Neuronal stem cell (in vitro differentiated cells): Measurements from ENCODE around the gene ZC3H12A.

ENCODE experiments used
- DNase-seq: peaks from one replicate; pipeline ENCODE4 v3.0.0-alpha.2; 2013; ENCODE audit warnings: low spot score
- H2AFZ ChIP-seq: one replicate; pipeline ENCODE4 v1.6.1; 2013; ENCODE audit warnings: mild to moderate bottlenecking, low read length, inconsistent platforms
- H2AK5ac ChIP-seq: 2 replicates; pipeline ENCODE4 v1.6.1; 2013; ENCODE audit warnings: low read depth, mild to moderate bottlenecking, inconsistent platforms, low read length, moderate library complexity, mixed read lengths
- H2BK120ac ChIP-seq: 2 replicates; pipeline ENCODE4 v1.6.1; 2013; ENCODE audit warnings: low read depth, mild to moderate bottlenecking, inconsistent platforms, low read length, moderate library complexity, mixed read lengths
- H2BK12ac ChIP-seq: one replicate; pipeline ENCODE4 v1.6.1; 2013; ENCODE audit warnings: low read length, inconsistent platforms
- H2BK15ac ChIP-seq: 2 replicates; pipeline ENCODE4 v1.6.1; 2013; ENCODE audit warnings: mild to moderate bottlenecking, low read length, inconsistent platforms, mixed read lengths
- H2BK5ac ChIP-seq: one replicate; pipeline ENCODE4 v1.6.1; 2013; ENCODE audit warnings: inconsistent platforms, mild to moderate bottlenecking, low read length, moderate library complexity
- H3K14ac ChIP-seq: one replicate; pipeline ENCODE4 v1.6.1; 2013; ENCODE audit warnings: low read length, inconsistent platforms
- H3K18ac ChIP-seq: 2 replicates; pipeline ENCODE4 v1.6.1; 2013; ENCODE audit warnings: low read length, inconsistent platforms
- H3K23ac ChIP-seq: 2 replicates; pipeline ENCODE4 v1.6.1; 2013; ENCODE audit warnings: low read depth, mild to moderate bottlenecking, mixed read lengths, low read length, inconsistent platforms; ENCODE audit not compliant: poor library complexity
- H3K27ac ChIP-seq: replicated peaks from 3 replicates; pipeline ENCODE4 v1.5.1; 2013; ENCODE audit warnings: low read length, inconsistent platforms
- H3K27me3 ChIP-seq, 3 experiments: 2 replicates each; pipeline ENCODE4 v1.6.1; 2013; ENCODE audit warnings: low read length in 3 of 3, mild to moderate bottlenecking in 2 of 3, inconsistent platforms in 1 of 3, low read depth in 1 of 3, mixed read lengths in 1 of 3, moderate library complexity in 1 of 3; ENCODE audit not compliant: control insufficient read depth in 3 of 3, insufficient read depth in 3 of 3
- H3K36me3 ChIP-seq, 2 donors: replicated peaks in 1 of 2; 2 replicates each; pipeline ENCODE4 v1.6.1; 2013; ENCODE audit warnings: low read length in 2 of 2; ENCODE audit not compliant: control insufficient read depth in 2 of 2, insufficient read depth in 2 of 2
- H3K4ac ChIP-seq: 2 replicates; pipeline ENCODE4 v1.6.1; 2013; ENCODE audit warnings: inconsistent platforms, mild to moderate bottlenecking, low read length, moderate library complexity
- H3K4me1 ChIP-seq, 2 donors: 1 replicate in 1 of 2; 2 replicates in 1 of 2; pipeline ENCODE4 v1.6.1; 2013; ENCODE audit warnings: low read length in 2 of 2, low read depth in 1 of 2; ENCODE audit not compliant: control insufficient read depth in 2 of 2, insufficient read depth in 1 of 2
- H3K4me2 ChIP-seq: one replicate; pipeline ENCODE4 v1.6.1; 2013; ENCODE audit warnings: mild to moderate bottlenecking, low read length, inconsistent platforms; ENCODE audit not compliant: insufficient read depth, poor library complexity, severe bottlenecking
- H3K4me3 ChIP-seq, 2 donors: 2 replicates each; pipeline ENCODE4 v1.5.1; 2013; ENCODE audit warnings: low read length in 2 of 2, mild to moderate bottlenecking in 2 of 2, inconsistent platforms in 1 of 2, moderate library complexity in 1 of 2
- H3K79me1 ChIP-seq: one replicate; pipeline ENCODE4 v1.6.1; 2013; ENCODE audit warnings: low read depth, mild to moderate bottlenecking, inconsistent platforms, low read length, moderate library complexity
- H3K9ac ChIP-seq: one replicate; pipeline ENCODE4 v1.6.1; 2013; ENCODE audit warnings: mild to moderate bottlenecking, low read depth, low read length, inconsistent platforms; ENCODE audit not compliant: poor library complexity
- H3K9me3 ChIP-seq, 2 donors: replicated peaks in 1 of 2; 2 replicates each; pipeline versions ENCODE3 to v1.6.1; 2013; ENCODE audit warnings: low read length in 2 of 2, mild to moderate bottlenecking in 2 of 2, inconsistent platforms in 1 of 2, low read depth in 1 of 2, mixed read lengths in 1 of 2, moderate library complexity in 1 of 2; ENCODE audit not compliant: control insufficient read depth in 2 of 2, insufficient read depth in 1 of 2
- H4K8ac ChIP-seq: one replicate; pipeline ENCODE4 v1.6.1; 2013; ENCODE audit warnings: low read depth, mild to moderate bottlenecking, inconsistent platforms, low read length, moderate library complexity
- H4K91ac ChIP-seq: one replicate; pipeline ENCODE4 v1.6.1; 2013; ENCODE audit warnings: low read length, low read depth, mild to moderate bottlenecking, inconsistent platforms; ENCODE audit not compliant: poor library complexity
- WGBS, 2 donors: extraction: QIAGEN DNeasy Blood & Tissue Kit; methylation state at CpG; one replicate each; pipeline ENCODE4 v1.1.7; 2013; ENCODE audit warnings: missing lambda C conversion rate in 2 of 2, mixed read lengths in 1 of 2; ENCODE audit not compliant: insufficient read length in 2 of 2, insufficient replicate concordance in 1 of 2; ENCODE audit errors: extremely low coverage in 2 of 2; 5-methylcytosine and 5-hydroxymethylcytosine counted together

Gene ZC3H12A

DNA sequence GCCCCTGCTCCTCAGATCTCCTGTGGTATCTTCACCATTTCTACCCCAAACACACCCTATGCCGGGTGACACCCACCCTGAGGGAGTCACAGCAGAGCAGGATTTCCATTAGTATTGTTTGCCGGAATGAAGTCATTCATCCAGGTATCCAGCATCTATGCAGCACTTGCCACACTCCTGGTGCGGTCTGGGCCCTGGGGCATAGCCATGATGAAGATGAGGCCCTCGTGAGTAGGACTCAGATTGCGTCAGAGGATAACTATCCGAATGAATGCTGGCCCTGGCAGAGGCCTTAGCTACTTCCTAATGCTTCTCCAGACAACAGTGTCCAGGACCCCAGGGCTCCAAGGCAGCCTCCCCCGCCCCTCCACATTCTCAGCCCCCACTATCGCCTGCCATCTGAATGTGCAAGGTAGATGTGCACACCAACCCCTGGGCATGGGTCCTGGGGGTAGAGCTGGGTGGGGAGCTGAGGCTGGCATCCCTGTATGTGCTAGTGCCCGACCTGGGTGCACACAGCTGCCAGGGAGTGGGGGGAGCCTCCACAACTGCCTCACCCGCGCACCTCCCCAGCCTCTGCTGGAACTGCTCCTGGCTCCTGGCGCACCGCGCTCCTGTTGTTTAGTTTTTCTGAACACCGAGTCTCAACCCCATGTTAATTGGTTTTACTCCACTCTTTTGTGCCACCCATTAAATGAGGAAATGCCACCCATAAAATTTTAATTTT lies 25.5 kb upstream of the ZC3H12A start:
- no peaks in the 10 kb centered on the region for H3K36me3 ChIP-seq
- DNase-seq = no peak

DNA sequence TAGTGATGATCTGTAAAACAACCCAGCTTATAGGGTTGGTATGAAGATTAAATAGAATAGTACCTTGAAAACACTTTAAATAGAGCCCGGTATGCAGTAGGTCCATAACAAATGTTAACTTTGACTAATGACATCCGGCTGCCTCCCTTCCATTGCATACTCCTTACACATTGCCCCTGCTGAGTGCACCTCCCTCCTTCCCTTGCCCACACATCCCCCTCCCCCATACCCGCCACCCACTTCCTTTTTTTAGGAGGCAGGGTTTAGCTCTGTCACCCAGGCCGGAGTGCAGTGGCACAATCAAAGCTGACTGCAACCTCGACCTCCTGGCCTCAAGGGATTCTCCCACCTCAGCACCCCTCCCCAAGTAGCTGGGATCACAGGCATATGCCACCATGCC lies 24.4 kb upstream of the ZC3H12A start:
- Histone ChIP-seq H2BK12ac (no peak overlapping the region), H2BK5ac (no peak overlapping the region)
- no CpG with 5 or more reads among the region's 5 CpGs for WGBS, 2 donors

More for the DNA sequence above, 25.5 kb upstream of the ZC3H12A start:
- H2BK15ac ChIP-seq = peak overlapping the region; percentile 4
- H3K23ac ChIP-seq = peak overlapping the region; percentile 55
- peak overlapping the region; percentile 27 for H3K18ac ChIP-seq
- no peak overlapping the region for H3K4ac ChIP-seq
- no peak overlapping the region for H2BK12ac ChIP-seq
- H3K4me1 ChIP-seq = peaks cover 0 to 5% of the 10 kb centered on the region in 2 donors
- H3K4me3 ChIP-seq = peak overlapping the region in 1 of 2 donors; percentile 37
- no peak overlapping the region for H3K27ac ChIP-seq
- H2AFZ ChIP-seq = no peak overlapping the region
- no peak overlapping the region for H3K14ac ChIP-seq
- peak overlapping the region; percentile 3 for H3K9ac ChIP-seq
- H4K91ac ChIP-seq = no peak overlapping the region
- no peaks in the 10 kb centered on the region for H3K79me1 ChIP-seq
- peak overlapping the region; percentile 79 for H2AK5ac ChIP-seq
- no peak overlapping the region for H2BK120ac ChIP-seq
- no peaks in the 10 kb centered on the region for H3K9me3 ChIP-seq
- H3K27me3 ChIP-seq = peaks cover 0 to 36% (median 0%) of the 10 kb centered on the region in 3 experiments
- H2BK5ac ChIP-seq = peak overlapping the region; percentile 22
- H4K8ac ChIP-seq = peak overlapping the region; percentile 43
- WGBS, 2 donors = no CpG with 5 or more reads among the region's 15 CpGs
- no peak overlapping the region for H3K4me2 ChIP-seq

GRCh38 chr1:37452416-37452815 lies 22.0 kb upstream of the ZC3H12A start:
- Histone ChIP-seq H2BK15ac (no peak overlapping the region), H4K91ac (no peak overlapping the region), H2AFZ (no peak overlapping the region), H3K9me3 (no peaks in the 10 kb centered on the region), H2BK120ac (no peak overlapping the region), H2BK5ac (no peak overlapping the region), H3K23ac (no peak overlapping the region), H3K14ac (no peak overlapping the region), H3K27me3 (peaks cover 0 to 24% (median 0%) of the 10 kb centered on the region in 3 experiments), H3K4me3 (no peak overlapping the region), H3K4ac (no peak overlapping the region), H3K27ac (no peak overlapping the region), H3K36me3 (no peaks in the 10 kb centered on the region), H3K4me1 (peaks cover 6 to 8% of the 10 kb centered on the region in 2 donors), H2AK5ac (peak overlapping the region; percentile 1), H3K79me1 (no peaks in the 10 kb centered on the region), H3K9ac (no peak overlapping the region), H2BK12ac (no peak overlapping the region), H3K18ac (peak overlapping the region; percentile 53), H3K4me2 (no peak overlapping the region), H4K8ac (no peak overlapping the region)
- no peak for DNase-seq
- no CpG with 5 or more reads among the region's 6 CpGs for WGBS, 2 donors

More for the DNA sequence above, 24.4 kb upstream of the ZC3H12A start:
- Histone ChIP-seq H3K14ac (no peak overlapping the region), H3K36me3 (no peaks in the 10 kb centered on the region), H3K27me3 (peaks cover 0 to 31% (median 0%) of the 10 kb centered on the region in 3 experiments), H2BK15ac (peak overlapping the region; percentile 37), H3K27ac (no peak overlapping the region), H2AFZ (no peak overlapping the region), H3K18ac (no peak overlapping the region), H3K9ac (peak overlapping the region; percentile 60), H3K23ac (no peak overlapping the region), H2BK120ac (no peak overlapping the region), H3K4ac (peak overlapping the region; percentile 6), H3K9me3 (no peaks in the 10 kb centered on the region), H3K4me1 (peaks cover under 1 to 5% of the 10 kb centered on the region in 2 donors), H3K4me3 (no peak overlapping the region), H2AK5ac (no peak overlapping the region), H4K91ac (no peak overlapping the region), H3K4me2 (no peak overlapping the region), H3K79me1 (no peaks in the 10 kb centered on the region), H4K8ac (no peak overlapping the region)
- DNase-seq = no peak

- Histone ChIP-seq H3K9ac (peak overlapping the region; percentile 57), H2BK120ac (no peak overlapping the region), H3K4me2 (no peak overlapping the region), H2AK5ac (peak overlapping the region; percentile 60), H2AFZ (no peak overlapping the region), H3K18ac (peak overlapping the region; percentile 45), H2BK15ac (peak overlapping the region; percentile 93), H3K79me1 (no peaks in the 10 kb centered on the region), H3K4me1 (peaks cover 6 to 8% of the 10 kb centered on the region in 2 donors), H3K36me3 (no peaks in the 10 kb centered on the region), H3K23ac (no peak overlapping the region), H3K14ac (peak overlapping the region; percentile 86), H2BK5ac (no peak overlapping the region), H3K27ac (no peak overlapping the region), H3K27me3 (peaks cover 0 to 17% (median 0%) of the 10 kb centered on the region in 3 experiments), H4K8ac (no peak overlapping the region), H3K9me3 (no peaks in the 10 kb centered on the region), H3K4me3 (no peak overlapping the region), H4K91ac (no peak overlapping the region), H3K4ac (no peak overlapping the region), H2BK12ac (peak overlapping the region; percentile 50)
- no peak for DNase-seq
- WGBS, 2 donors = no CpG with 5 or more reads among the region's 7 CpGs
These were observed 20.7 kb upstream of the ZC3H12A start for GRCh38 chr1:37453647-37454046.
